Sigmoid colon (tissue), 4 donors: ENCODE measurements around the gene DMPK.

Source experiments
- CTCF ChIP-seq, 4 experiments: fragments of 450-650 bp in 3 of 4; fragments of 200-600 bp in 1 of 4; IDR thresholded peaks; one replicate each; pipeline ENCODE4 v1.5.1; 2016 to 2019; ENCODE audit warnings: antibody characterized with exemption in 4 of 4, mild to moderate bottlenecking in 3 of 4, moderate library complexity in 2 of 4
- EP300 ChIP-seq, 4 donors: sonication (generic); formaldehyde crosslinking; IDR thresholded peaks; one replicate each; pipeline ENCODE4 v1.6.1; 2017; ENCODE audit warnings: antibody characterized with exemption in 4 of 4
- POLR2A ChIP-seq, 2 donors: fragments of 450-650 bp; IDR thresholded peaks; one replicate each; pipeline ENCODE4 v1.6.1; 2016; ENCODE audit warnings: antibody characterized with exemption in 2 of 2, mild to moderate bottlenecking in 2 of 2, moderate library complexity in 2 of 2
- POLR2AphosphoS5 ChIP-seq, 4 donors: sonication (generic); formaldehyde crosslinking; IDR thresholded peaks; one replicate each; pipeline ENCODE4 v1.6.1; 2017; ENCODE audit warnings: antibody characterized with exemption in 4 of 4

- TF ChIP-seq CTCF (IDR thresholded peaks at IDR 0.05): no peak
- TF ChIP-seq POLR2A (IDR thresholded peaks at IDR 0.05): no peak
- TF ChIP-seq POLR2AphosphoS5 (IDR thresholded peaks at IDR 0.05): no peak
- no peak for TF ChIP-seq EP300 (IDR thresholded peaks at IDR 0.05)
Measured at GRCh38 chr19:45793178-45793564, 10.9 kb upstream of the DMPK start.
